Aorta (tissue), 5 donors: Measurements from ENCODE around the gene LCN1. TPM values are rescaled to one million over a fixed set of nuclear protein-coding genes. Genes with fewer than 3 reads are reported as not detected.

ENCODE experiments used
- ATAC-seq: fragments of 200-7000 bp; cut with Tn5 transposase; one replicate; pipeline ENCODE4 v1.9.1; 2022; ENCODE audit warnings: moderate library complexity; ENCODE audit not compliant: low FRiP score
- DNase-seq, 2 donors: peaks; one replicate each; pipeline ENCODE4 v3.0.0-alpha.2; 2020
- H3K27ac ChIP-seq, 2 donors: one replicate each; pipeline ENCODE4 v1.5.1; 2013; ENCODE audit warnings: low read length in 2 of 2, mild to moderate bottlenecking in 2 of 2, moderate library complexity in 2 of 2, control low read depth in 1 of 2, inconsistent platforms in 1 of 2, low read depth in 1 of 2
- H3K27me3 ChIP-seq, 2 donors: one replicate each; pipeline ENCODE4 v1.6.1; 2013; ENCODE audit warnings: control low read depth in 1 of 2, low read length in 1 of 2, mild to moderate bottlenecking in 1 of 2, moderate library complexity in 1 of 2; ENCODE audit not compliant: insufficient read depth in 2 of 2, control insufficient read depth in 1 of 2
- H3K36me3 ChIP-seq, 2 donors: one replicate each; pipeline ENCODE4 v1.6.1; 2013; ENCODE audit warnings: control low read depth in 1 of 2, low read length in 1 of 2, mild to moderate bottlenecking in 1 of 2; ENCODE audit not compliant: insufficient read depth in 2 of 2, control insufficient read depth in 1 of 2
- H3K4me1 ChIP-seq, 2 donors: one replicate each; pipeline ENCODE4 v1.6.1; 2013; ENCODE audit warnings: low read length in 2 of 2, control low read depth in 1 of 2, mild to moderate bottlenecking in 1 of 2, moderate library complexity in 1 of 2; ENCODE audit not compliant: insufficient read depth in 2 of 2, control insufficient read depth in 1 of 2
- H3K4me3 ChIP-seq, 2 donors: one replicate each; pipeline ENCODE4 v1.5.1; 2013; ENCODE audit warnings: low read length in 2 of 2, control low read depth in 1 of 2, mild to moderate bottlenecking in 1 of 2
- H3K9me3 ChIP-seq: one replicate; pipeline ENCODE4 v1.6.1; 2013; ENCODE audit warnings: mild to moderate bottlenecking, low read length; ENCODE audit not compliant: control insufficient read depth
- WGBS, 2 donors: extraction: QIAGEN DNeasy Blood & Tissue Kit; methylation state at CpG; one replicate each; pipeline ENCODE4 v1.1.7; 2013; 5-methylcytosine and 5-hydroxymethylcytosine counted together
- intact Hi-C, 2 donors: fragments of 100-400 bp; cut with DNase I; formaldehyde crosslinking; loops; one replicate each; pipeline versions ENCODE4 v1.14.2 to v1.15.0; 2022
- polyA plus RNA-seq, 2 donors: library from polyadenylated mRNA; stranded (reverse); fragments of 200-250 nt; gene quantifications; one replicate each; pipeline ENCODE4 v1.2.3, GENCODE V29; 2013
- total RNA-seq, 2 donors: library from RNA; stranded (reverse); fragmentation: NEBNext Ultra II Directional; extraction: Animal tissue kit (Norgen Biotek cat#: 25700); gene quantifications; one replicate each; pipeline ENCODE4 v1.2.1, GENCODE V29; 2021
- donor health status: healthy with polysubstance abuse.
- donor health status: Bipolar disorder and iron deficiency.
- donor health status: DM: no; HTN: no; CAD: no.
- donor health status: DM: no; HTN: no; CAD: no.
- donor health status: DM: yes; HTN: yes; CAD: no.

LCN1 gene
- total and polyA plus RNA-seq, 4 donors, result 0.81 TPM; not detected in 3

- intact Hi-C loops, result no loop called here
Observed at GRCh38 chr9:135573124-135573523, 51.9 kb downstream of the LCN1 start.

GRCh38 chr9:135574331-135574730 lies 53.1 kb downstream of the LCN1 start:
- intact Hi-C loops, result no loop called here
- Histone ChIP-seq H3K9me3 (no peaks in the 10 kb centered on the region), H3K27ac (no peak overlapping the region), H3K4me1 (no peaks in the 10 kb centered on the region), H3K27me3 (no peaks in the 10 kb centered on the region), H3K4me3 (no peak overlapping the region), H3K36me3 (no peaks in the 10 kb centered on the region)
- 61 to 62% methylated on average over 14 of the region's 14 CpGs for WGBS, 2 donors
- DNase-seq, result peak in 1 of 2 donors; percentile 54
- ATAC-seq, result no peak

More at GRCh38 chr9:135573124-135573523, 51.9 kb downstream of the LCN1 start:
- Histone ChIP-seq H3K9me3 (no peaks in the 10 kb centered on the region), H3K27me3 (no peaks in the 10 kb centered on the region), H3K36me3 (no peaks in the 10 kb centered on the region), H3K4me3 (no peak overlapping the region), H3K27ac (no peak overlapping the region), H3K4me1 (no peaks in the 10 kb centered on the region)
- 86% methylated on average over 1 of the region's 1 CpG for WGBS, 2 donors
- ATAC-seq, result no peak
- no peak for DNase-seq

- Histone ChIP-seq H3K4me1 (no peaks in the 10 kb centered on the region), H3K27ac (no peak overlapping the region), H3K4me3 (no peak overlapping the region), H3K27me3 (no peaks in the 10 kb centered on the region), H3K9me3 (no peaks in the 10 kb centered on the region), H3K36me3 (no peaks in the 10 kb centered on the region)
- peak; percentile 36 for ATAC-seq
- intact Hi-C loops, result no loop called here
- WGBS, 2 donors, result 89 to 93% methylated on average over 15 of the region's 15 CpGs
- peak in 1 of 2 donors; percentile 59 for DNase-seq
Observed at GRCh38 chr9:135574943-135575342, 53.7 kb downstream of the LCN1 start.

Other genes with a start within 250 kb of the LCN1 start
- 10 to 100 TPM; 11.4 to 14.2 TPM for gene PPP1R26, start 41.7 kb upstream of the LCN1 start, total RNA-seq
- 10 to 100 TPM in 1 of 2 donors, 1 to 10 TPM in 1; 3.3 to 10.3 TPM for gene PPP1R26, start 41.7 kb upstream of the LCN1 start, polyA plus RNA-seq
- gene MRPS2, start 20.8 kb upstream of the LCN1 start, total RNA-seq, result 10 to 100 TPM; 16.1 to 20.5 TPM
- 10 to 100 TPM; 15.5 to 30.5 TPM for gene MRPS2, start 20.8 kb upstream of the LCN1 start, polyA plus RNA-seq
- not detected for gene OBP2A, start 24.7 kb downstream of the LCN1 start, total RNA-seq
- gene OBP2A, start 24.7 kb downstream of the LCN1 start, polyA plus RNA-seq, result not detected
- not detected for gene PAEP, start 40.3 kb downstream of the LCN1 start, total RNA-seq
- not detected for gene PAEP, start 40.3 kb downstream of the LCN1 start, polyA plus RNA-seq
- not detected for gene GLT6D1, start 118.1 kb downstream of the LCN1 start, total RNA-seq
- not detected for gene GLT6D1, start 118.1 kb downstream of the LCN1 start, polyA plus RNA-seq
- gene LCN9, start 141.9 kb downstream of the LCN1 start, total RNA-seq, result not detected
- gene LCN9, start 141.9 kb downstream of the LCN1 start, polyA plus RNA-seq, result not detected
- not detected for gene SOHLH1, start 178.0 kb downstream of the LCN1 start, total RNA-seq
- not detected for gene SOHLH1, start 178.0 kb downstream of the LCN1 start, polyA plus RNA-seq
- gene KCNT1, start 180.7 kb downstream of the LCN1 start, total RNA-seq, result under 1 TPM; 0.16 to 0.78 TPM
- gene KCNT1, start 180.7 kb downstream of the LCN1 start, polyA plus RNA-seq, result not detected